GF-D8 (cell line): ENCODE results near the gene EEF1AKMT1.
A peak's percentile ranks its signal among the peaks of the same experiment; 100 is the strongest.
"Not testable (repeated sequence)": the region's sequence is repeated elsewhere in the genome, so short reads cannot be mapped to it uniquely, and the experiment has no call there.

ENCODE experiments used
- DNase-seq: peaks from one replicate; lab custom pipeline; 2025; lab: John Stamatoyannopoulos, UW

Gene EEF1AKMT1

DNA sequence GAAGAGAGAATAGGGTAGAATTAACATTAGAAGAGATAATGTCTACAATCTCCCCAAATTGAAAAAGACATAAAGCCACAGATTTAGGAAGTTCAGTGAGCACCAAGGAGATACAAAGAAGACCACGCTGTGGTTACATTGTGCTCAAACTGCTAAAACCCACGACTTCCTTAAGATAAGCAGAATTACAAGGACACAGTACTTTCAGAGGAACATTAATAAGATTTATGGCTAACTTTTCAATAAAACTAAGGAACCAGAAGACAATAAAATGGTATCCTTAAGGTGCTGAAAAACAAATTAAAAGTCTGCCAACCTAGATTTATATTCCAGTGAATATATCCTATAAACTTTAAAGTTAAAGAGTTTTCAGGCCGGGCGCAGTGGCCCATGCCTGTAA lies 77.7 kb downstream of the EEF1AKMT1 start:
- peak; percentile 64 for DNase-seq

DNA sequence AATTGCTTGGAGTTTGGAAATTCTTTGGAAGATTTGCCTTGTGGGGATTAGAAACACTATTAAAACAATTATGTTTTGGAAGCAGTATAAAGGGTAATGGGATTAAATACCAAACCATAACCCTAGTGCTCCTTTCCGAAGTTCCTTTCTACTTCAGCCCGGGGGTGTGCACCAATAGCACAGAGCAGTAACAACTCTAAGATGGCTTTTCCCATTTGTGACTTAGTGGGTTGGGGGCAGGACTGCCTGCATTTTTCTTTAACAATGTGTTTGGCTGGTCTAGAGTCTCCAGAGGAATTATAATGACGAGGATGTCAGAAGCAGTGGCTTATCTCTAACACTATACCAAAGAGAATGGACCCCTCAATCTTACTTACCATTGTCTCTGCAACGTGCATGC lies 82.1 kb downstream of the EEF1AKMT1 start:
- no peak for DNase-seq

DNA sequence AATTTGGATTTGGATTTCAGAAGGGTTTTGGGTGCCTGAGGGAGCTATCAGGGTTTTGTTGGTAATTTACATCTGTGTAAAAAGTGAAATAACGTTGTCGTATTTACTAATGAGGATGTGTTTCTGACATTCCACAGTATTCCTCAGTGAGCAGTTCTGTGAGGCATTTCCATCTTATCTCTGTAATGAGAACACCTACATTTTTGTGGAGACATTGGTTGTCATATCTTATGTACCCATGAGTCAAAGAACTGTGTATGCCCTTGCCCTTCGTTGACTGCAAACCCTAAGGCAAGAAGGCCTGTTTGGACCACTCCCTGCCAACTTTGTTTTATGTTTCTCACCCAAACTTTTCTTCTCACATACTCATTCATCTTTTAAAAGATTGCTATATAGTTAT lies 84.5 kb downstream of the EEF1AKMT1 start:
- DNase-seq = no peak

DNA sequence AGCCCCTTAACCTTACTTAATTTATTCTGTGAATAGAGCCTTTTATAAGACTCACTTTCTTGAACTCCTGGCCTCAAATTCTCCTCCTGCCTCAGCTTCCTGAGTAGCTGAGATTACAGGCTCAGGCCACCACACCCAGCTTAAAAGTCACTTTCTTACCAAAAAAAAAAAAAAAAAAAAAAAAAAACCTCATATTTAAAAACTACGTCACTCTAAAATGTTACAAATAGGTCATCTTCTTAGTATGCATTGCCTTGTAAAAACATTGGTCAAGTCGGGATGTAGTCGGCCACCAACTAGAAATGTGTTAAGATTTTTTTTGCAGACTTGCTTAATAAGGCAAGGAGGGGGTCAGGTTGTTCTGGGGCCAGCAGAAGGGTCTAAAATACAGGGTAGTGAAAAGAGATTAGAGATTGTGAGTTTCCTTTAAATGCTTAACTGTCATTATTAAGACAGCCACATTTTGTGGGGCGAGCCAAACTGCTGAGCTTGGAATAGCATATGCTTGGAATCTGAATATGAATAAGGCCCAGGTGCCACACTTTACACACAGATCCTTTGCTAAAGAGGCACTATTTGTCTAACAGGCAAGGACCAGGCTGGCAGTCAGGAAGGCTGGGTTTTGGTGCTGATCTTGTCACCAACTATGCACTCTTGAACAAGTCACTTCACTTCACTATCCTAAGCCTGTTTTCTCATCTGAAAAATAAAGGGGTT lies 86.7 kb downstream of the EEF1AKMT1 start:
- DNase-seq = no peak

DNA sequence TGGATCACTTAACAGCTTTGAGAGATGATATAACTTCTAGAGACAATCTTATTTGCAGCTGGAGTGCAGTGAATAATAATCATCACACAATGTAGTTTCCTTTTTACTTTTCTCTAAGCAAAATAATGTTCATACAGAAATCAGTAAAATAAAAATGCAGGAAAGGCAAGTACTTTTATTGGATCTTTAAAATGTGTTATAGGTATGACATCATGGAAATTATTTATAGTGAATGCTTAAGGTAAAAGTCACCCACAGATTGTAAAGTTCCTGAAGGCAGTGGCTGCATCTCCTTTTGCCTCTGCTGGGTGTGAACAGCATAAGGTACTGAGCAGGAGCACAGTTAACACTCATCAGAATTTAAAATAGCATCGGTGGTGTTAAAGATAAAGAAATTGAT lies 87.6 kb downstream of the EEF1AKMT1 start:
- no peak for DNase-seq

DNA sequence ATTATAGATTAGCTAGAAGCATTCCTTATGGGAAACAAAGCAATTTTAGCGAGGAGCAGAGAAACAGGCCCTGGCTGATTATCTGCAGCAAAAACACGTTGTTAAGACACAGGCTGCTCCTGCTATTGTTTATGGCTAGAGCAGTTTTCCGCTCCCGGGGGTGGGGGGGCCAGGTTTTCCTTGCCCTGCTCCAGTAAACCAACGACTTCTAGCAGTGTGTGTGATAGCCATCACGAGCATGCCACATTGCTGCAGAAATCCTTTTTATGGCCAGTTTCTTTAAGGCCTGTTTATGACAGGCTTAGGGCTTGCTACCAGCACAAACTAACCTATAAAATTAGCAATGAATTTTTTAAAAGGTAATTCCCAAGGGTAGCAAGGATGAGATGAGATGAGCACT lies 88.7 kb downstream of the EEF1AKMT1 start:
- DNase-seq = no peak

DNA sequence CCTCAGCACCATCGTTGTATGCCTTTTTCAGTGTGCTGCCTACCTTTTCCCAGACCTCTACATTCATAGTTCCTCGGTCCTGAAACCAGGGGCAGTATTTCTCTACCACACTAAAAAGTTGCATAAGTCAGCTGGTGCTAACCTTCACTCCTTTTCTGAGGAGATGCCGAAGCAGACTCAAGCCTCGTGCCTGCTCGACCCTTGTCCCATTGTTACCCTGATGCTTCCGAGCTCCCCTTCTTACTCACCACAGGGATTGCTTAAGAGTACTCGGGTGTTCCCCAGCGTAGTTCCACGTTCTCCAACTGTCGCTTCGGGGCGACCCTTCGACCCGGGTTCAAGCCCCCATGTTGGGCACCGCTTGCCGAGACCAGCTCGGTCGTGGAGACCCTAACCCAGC lies 89.2 kb downstream of the EEF1AKMT1 start:
- no peak for DNase-seq

DNA sequence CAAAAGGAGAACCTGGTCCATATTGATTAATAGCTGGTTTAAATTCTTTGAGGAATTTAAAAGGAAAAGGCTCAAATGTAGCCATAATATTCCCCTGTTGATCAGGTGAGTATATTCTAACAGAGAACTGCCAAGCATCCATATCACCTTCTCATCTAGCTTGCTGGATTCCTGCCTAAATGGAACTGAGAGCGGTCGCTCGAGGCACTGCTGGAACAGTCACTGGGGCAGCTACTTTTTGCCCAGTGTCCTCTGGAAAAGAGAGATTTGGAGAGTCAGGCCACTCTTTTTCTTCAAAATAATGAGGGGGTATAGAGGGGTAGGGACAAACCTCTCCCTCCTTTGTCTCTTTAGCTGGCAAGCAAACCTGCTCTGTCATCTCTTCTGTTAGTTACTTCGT lies 89.7 kb downstream of the EEF1AKMT1 start:
- no peak for DNase-seq

DNA sequence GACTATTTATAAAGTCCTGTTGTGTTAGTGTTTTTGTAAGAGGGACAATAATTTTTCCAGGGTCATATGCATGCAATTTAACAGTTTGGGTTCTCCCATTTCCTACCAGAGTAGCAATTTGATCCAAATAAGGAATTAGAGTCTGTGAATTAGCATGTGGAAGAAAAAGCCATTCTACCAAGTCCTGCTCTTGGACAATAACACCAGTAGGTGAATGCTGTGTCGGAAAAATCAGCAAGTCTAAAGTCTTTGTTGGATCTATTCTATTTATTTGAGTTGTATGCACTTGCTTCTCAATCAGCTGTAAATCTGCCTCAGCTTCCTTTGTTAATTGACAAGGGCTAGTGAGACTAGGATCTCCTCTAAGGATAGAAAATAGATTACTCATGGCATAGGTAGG lies 91.7 kb downstream of the EEF1AKMT1 start:
- no peak for DNase-seq

DNA sequence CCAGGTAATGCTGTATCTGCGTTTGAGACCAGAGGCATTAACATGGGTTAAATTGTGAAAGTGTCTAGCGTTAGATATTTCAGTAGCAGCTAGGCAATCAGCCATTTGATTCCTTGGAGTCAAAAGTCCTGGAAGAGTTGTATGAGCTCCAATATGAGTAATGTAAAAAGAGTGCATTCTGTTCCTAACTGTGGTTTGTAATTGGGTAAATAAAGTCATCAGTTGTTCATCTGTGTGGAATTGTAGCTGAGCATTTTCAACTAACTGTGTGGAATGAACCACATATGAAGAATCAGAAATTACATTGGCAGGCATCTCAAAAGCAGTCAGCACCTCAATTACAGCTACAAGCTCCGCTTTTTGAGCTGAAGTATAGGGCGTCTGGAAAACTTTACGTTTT lies 92.3 kb downstream of the EEF1AKMT1 start:
- not testable (repeated sequence) for DNase-seq

DNA sequence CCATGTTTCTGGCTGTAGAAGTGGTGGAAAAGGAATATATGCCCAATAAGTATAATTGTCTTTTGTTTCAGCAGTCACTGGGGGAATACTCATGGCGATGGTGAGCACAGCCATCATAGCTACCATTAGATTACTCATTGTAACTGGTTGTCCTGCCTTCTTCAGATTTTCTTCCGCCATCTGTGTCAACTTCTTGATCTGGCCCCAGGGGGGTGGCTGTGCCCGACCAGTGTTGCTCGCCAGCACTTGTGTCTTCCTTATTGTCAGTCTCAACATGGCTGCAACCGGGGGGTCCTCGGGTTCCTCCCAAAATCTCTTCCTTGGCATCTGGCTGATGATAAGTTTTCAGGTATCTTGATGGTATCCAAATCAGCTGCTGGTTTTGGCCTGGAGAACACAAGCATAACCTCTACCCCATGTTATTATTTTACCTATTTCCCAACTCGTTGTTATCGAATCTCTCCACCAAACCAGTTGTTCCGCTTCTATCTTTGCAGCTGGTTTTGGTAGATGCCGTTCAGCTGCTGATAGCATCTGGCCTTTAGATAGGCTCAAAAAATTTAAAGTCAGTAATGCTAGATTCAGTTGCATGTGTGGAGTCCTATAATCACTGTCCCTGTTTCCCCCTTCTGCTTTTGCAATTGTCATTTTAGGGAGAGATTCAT lies 93.2 kb downstream of the EEF1AKMT1 start:
- DNase-seq = no peak

DNA sequence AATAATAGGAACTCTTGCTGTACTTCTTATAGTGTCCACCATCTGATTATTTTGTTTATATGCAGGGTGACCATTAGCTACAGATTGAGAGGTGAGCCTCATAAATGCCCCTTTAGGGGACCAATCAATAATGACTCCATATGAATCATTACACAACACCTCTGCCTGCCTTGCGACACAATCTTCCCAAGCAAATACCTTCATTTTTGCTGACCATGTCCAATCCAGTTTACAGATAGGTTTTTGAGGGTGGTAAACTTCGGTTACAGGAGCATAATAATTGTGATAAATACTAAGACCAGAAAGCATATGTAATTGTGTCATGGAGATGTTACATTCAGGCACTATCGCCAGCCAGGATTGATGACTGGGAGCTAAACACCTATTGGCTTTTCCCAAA lies 93.9 kb downstream of the EEF1AKMT1 start:
- DNase-seq = no peak
